B cell (primary cell): ENCODE data around the gene CLEC4D.

Experiments
- EZH2 ChIP-seq: IDR thresholded peaks from 2 replicates; pipeline ENCODE4 v1.6.1; 2012; ENCODE audit warnings: borderline replicate concordance, low read depth, mild to moderate bottlenecking, moderate library complexity, low read length; ENCODE audit not compliant: insufficient read depth, poor library complexity, severe bottlenecking
- TF ChIP-seq, protein P1 (sequence below): fragments of 200-600 bp; IDR thresholded peaks from one replicate; pipeline ENCODE4 v1.8.0; 2022; ENCODE audit warnings: antibody characterized with exemption, mild to moderate bottlenecking

DNA sequence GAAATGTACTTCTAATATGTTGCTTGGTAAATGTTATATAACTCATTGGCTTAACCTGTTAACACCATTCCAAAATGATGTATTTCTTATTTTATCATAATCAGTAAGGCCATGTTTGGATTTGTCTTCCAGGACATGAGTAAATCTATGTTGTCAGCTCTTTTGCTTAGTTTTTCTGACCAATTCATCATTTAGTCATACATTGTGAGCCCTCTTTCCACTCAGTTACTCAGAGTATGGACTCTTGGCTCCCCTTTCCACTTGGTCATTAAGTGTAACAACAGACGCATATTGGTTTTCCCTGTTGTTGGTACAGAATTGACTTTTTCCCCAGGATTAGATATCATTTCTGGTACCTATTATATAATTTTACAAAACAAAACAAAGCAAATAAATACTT lies 9.0 kb upstream of the CLEC4D start:
- TF ChIP-seq, protein P1, sequence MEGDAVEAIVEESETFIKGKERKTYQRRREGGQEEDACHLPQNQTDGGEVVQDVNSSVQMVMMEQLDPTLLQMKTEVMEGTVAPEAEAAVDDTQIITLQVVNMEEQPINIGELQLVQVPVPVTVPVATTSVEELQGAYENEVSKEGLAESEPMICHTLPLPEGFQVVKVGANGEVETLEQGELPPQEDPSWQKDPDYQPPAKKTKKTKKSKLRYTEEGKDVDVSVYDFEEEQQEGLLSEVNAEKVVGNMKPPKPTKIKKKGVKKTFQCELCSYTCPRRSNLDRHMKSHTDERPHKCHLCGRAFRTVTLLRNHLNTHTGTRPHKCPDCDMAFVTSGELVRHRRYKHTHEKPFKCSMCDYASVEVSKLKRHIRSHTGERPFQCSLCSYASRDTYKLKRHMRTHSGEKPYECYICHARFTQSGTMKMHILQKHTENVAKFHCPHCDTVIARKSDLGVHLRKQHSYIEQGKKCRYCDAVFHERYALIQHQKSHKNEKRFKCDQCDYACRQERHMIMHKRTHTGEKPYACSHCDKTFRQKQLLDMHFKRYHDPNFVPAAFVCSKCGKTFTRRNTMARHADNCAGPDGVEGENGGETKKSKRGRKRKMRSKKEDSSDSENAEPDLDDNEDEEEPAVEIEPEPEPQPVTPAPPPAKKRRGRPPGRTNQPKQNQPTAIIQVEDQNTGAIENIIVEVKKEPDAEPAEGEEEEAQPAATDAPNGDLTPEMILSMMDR = no peak
- no peak for TF ChIP-seq EZH2
